Muscle layer of duodenum (tissue), 2 donors: Measurements from ENCODE around the gene PIGO.

Experiments used
- H3K27ac ChIP-seq: one replicate; pipeline ENCODE4 v1.7.0; 2013; ENCODE audit warnings: mild to moderate bottlenecking, low read length
- H3K27me3 ChIP-seq: one replicate; pipeline ENCODE4 v1.7.0; 2013; ENCODE audit warnings: low read depth, mild to moderate bottlenecking, control low read depth, low read length
- H3K36me3 ChIP-seq, 2 donors: one replicate each; pipeline ENCODE4 v1.7.0; 2013; ENCODE audit warnings: low read length in 2 of 2, control low read depth in 1 of 2, mild to moderate bottlenecking in 1 of 2; ENCODE audit not compliant: insufficient read depth in 2 of 2, control insufficient read depth in 1 of 2
- H3K4me1 ChIP-seq, 2 donors: one replicate each; pipeline ENCODE4 v1.7.0; 2013; ENCODE audit warnings: low read length in 2 of 2, mild to moderate bottlenecking in 2 of 2, control low read depth in 1 of 2, moderate library complexity in 1 of 2; ENCODE audit not compliant: insufficient read depth in 2 of 2, control insufficient read depth in 1 of 2
- H3K4me3 ChIP-seq, 2 donors: one replicate each; pipeline ENCODE4 v1.7.0; 2013; ENCODE audit warnings: low read length in 2 of 2, low read depth in 1 of 2, mild to moderate bottlenecking in 1 of 2
- H3K9me3 ChIP-seq, 2 donors: one replicate each; pipeline ENCODE4 v1.7.0; 2013; ENCODE audit warnings: low read length in 2 of 2, control low read depth in 1 of 2, mild to moderate bottlenecking in 1 of 2; ENCODE audit not compliant: control insufficient read depth in 1 of 2
- donor health status: healthy.

PIGO gene

GRCh38 chr9:35078066-35078465 lies 18.3 kb downstream of the PIGO start:
- Histone ChIP-seq H3K27me3 (no peaks in the 10 kb centered on the region), H3K4me1 (peaks cover 12 to 15% of the 10 kb centered on the region in 2 donors), H3K9me3 (no peaks in the 10 kb centered on the region), H3K4me3 (no peak overlapping the region), H3K36me3 (peaks cover 4 to 13% of the 10 kb centered on the region in 2 donors), H3K27ac (no peak overlapping the region)

GRCh38 chr9:35076848-35077247 lies 19.5 kb downstream of the PIGO start:
- no peaks in the 10 kb centered on the region for H3K9me3 ChIP-seq
- H3K27ac ChIP-seq, result no peak overlapping the region
- no peak overlapping the region for H3K4me3 ChIP-seq
- peaks cover 10 to 13% of the 10 kb centered on the region in 2 donors for H3K36me3 ChIP-seq
- peaks cover 12 to 15% of the 10 kb centered on the region in 2 donors for H3K4me1 ChIP-seq
- H3K27me3 ChIP-seq, result no peaks in the 10 kb centered on the region

- no peaks in the 10 kb centered on the region for H3K9me3 ChIP-seq
- peaks cover 13 to 18% of the 10 kb centered on the region in 2 donors for H3K36me3 ChIP-seq
- H3K27me3 ChIP-seq, result no peaks in the 10 kb centered on the region
- no peak overlapping the region for H3K27ac ChIP-seq
- no peak overlapping the region for H3K4me3 ChIP-seq
- peaks cover 12 to 23% of the 10 kb centered on the region in 2 donors for H3K4me1 ChIP-seq
These were observed 21.0 kb downstream of the PIGO start for GRCh38 chr9:35075358-35075757.

- Histone ChIP-seq H3K4me3 (no peak overlapping the region), H3K27ac (no peak overlapping the region), H3K9me3 (no peaks in the 10 kb centered on the region), H3K27me3 (no peaks in the 10 kb centered on the region), H3K4me1 (peaks cover 12 to 28% of the 10 kb centered on the region in 2 donors), H3K36me3 (peaks cover 13 to 18% of the 10 kb centered on the region in 2 donors)
These were observed 21.6 kb downstream of the PIGO start for GRCh38 chr9:35074791-35075190.

GRCh38 chr9:35074141-35074540 lies 22.2 kb downstream of the PIGO start:
- no peak overlapping the region for H3K4me3 ChIP-seq
- H3K27ac ChIP-seq, result no peak overlapping the region
- no peaks in the 10 kb centered on the region for H3K27me3 ChIP-seq
- peaks cover 9 to 30% of the 10 kb centered on the region in 2 donors for H3K4me1 ChIP-seq
- H3K9me3 ChIP-seq, result no peaks in the 10 kb centered on the region
- H3K36me3 ChIP-seq, result peaks cover 13 to 18% of the 10 kb centered on the region in 2 donors

GRCh38 chr9:35073279-35073612 lies 23.1 kb downstream of the PIGO start:
- H3K4me1 ChIP-seq, result peaks cover 5 to 30% of the 10 kb centered on the region in 2 donors
- H3K9me3 ChIP-seq, result no peaks in the 10 kb centered on the region
- no peaks in the 10 kb centered on the region for H3K27me3 ChIP-seq
- peak overlapping the region; percentile 76 for H3K27ac ChIP-seq
- H3K4me3 ChIP-seq, result peak overlapping the region; percentile 85 to 90
- peaks cover 13 to 18% of the 10 kb centered on the region in 2 donors for H3K36me3 ChIP-seq

GRCh38 chr9:35072461-35073278 lies 23.7 kb downstream of the PIGO start, which contains the start of gene VCP:
VCP (minus strand) TSS chr9:35072625; CDS start chr9:35072353, 272 bp downstream.
- Histone ChIP-seq H3K36me3 (peaks cover 18 to 24% of the 10 kb centered on the region in 2 donors), H3K27ac (peak within 1 kb of the TSS; percentile 97), H3K27me3 (no peaks in the 10 kb centered on the region), H3K4me3 (peak within 1 kb of the TSS; percentile 85 to 90), H3K9me3 (no peaks in the 10 kb centered on the region), H3K4me1 (peaks cover 4 to 36% of the 10 kb centered on the region in 2 donors)

- Histone ChIP-seq H3K9me3 (no peaks in the 10 kb centered on the region), H3K27ac (peak overlapping the region; percentile 97), H3K4me1 (peaks cover 4 to 38% of the 10 kb centered on the region in 2 donors), H3K27me3 (no peaks in the 10 kb centered on the region), H3K36me3 (peaks cover 25 to 31% of the 10 kb centered on the region in 2 donors), H3K4me3 (peak overlapping the region; percentile 85 to 90)
These were observed 24.5 kb downstream of the PIGO start for GRCh38 chr9:35071814-35072460.

GRCh38 chr9:35070823-35071813 lies 25.3 kb downstream of the PIGO start:
- Histone ChIP-seq H3K27ac (peak overlapping the region; percentile 97), H3K4me3 (peak overlapping the region; percentile 85 to 90), H3K36me3 (peaks cover 27 to 39% of the 10 kb centered on the region in 2 donors), H3K4me1 (peaks cover 4 to 38% of the 10 kb centered on the region in 2 donors), H3K9me3 (no peaks in the 10 kb centered on the region), H3K27me3 (no peaks in the 10 kb centered on the region)

- no peak overlapping the region for H3K27ac ChIP-seq
- H3K4me1 ChIP-seq, result peaks cover 4 to 38% of the 10 kb centered on the region in 2 donors
- H3K27me3 ChIP-seq, result no peaks in the 10 kb centered on the region
- no peak overlapping the region for H3K4me3 ChIP-seq
- H3K36me3 ChIP-seq, result peaks cover 35 to 56% of the 10 kb centered on the region in 2 donors
- no peaks in the 10 kb centered on the region for H3K9me3 ChIP-seq
These were observed 27.4 kb downstream of the PIGO start for GRCh38 chr9:35069020-35069419.
